Mucosa of descending colon (tissue), 3 donors: Measurements from ENCODE around the gene FAM227B. TPM values are rescaled to one million over a fixed set of nuclear protein-coding genes. Genes with fewer than 3 reads are reported as not detected.
A peak's percentile ranks its signal among the peaks of the same experiment; 100 is the strongest.
"Not testable (repeated sequence)": the region's sequence is repeated elsewhere in the genome, so short reads cannot be mapped to it uniquely, and the experiment has no call there.

Experiments
- ATAC-seq: fragments of 200-7000 bp; cut with Tn5 transposase; one replicate; pipeline ENCODE4 v1.9.1; 2020; ENCODE audit warnings: mild to moderate bottlenecking, moderate library complexity
- DNase-seq, 3 donors: peaks; one replicate each; pipeline ENCODE4 v3.0.0-alpha.2; 2020
- H3K36me3 ChIP-seq: fragments of 200-600 bp; one replicate; pipeline ENCODE4 v1.8.0; 2021; ENCODE audit warnings: low read depth, mild to moderate bottlenecking
- H3K4me1 ChIP-seq: fragments of 200-600 bp; one replicate; pipeline ENCODE4 v1.8.0; 2021; ENCODE audit warnings: low read depth, mild to moderate bottlenecking
- H3K4me3 ChIP-seq: fragments of 200-600 bp; one replicate; pipeline ENCODE4 v1.8.0; 2021; ENCODE audit warnings: mild to moderate bottlenecking
- H3K9me3 ChIP-seq: fragments of 200-600 bp; one replicate; pipeline ENCODE4 v1.8.0; 2021; ENCODE audit warnings: mild to moderate bottlenecking
- CTCF ChIP-seq: fragments of 200-600 bp; IDR thresholded peaks from one replicate; pipeline ENCODE4 v1.8.0; 2022; ENCODE audit warnings: antibody characterized with exemption, mild to moderate bottlenecking
- intact Hi-C, 2 donors: fragments of 100-400 bp; cut with DNase I in 1 of 2; cut with micrococcal nuclease in 1 of 2; formaldehyde crosslinking; loops; one replicate each; pipeline versions ENCODE4 v1.11.0 to v1.11.1; 2022; cut with DNase I, micrococcal nuclease
- total RNA-seq, 3 donors: library from RNA; stranded (reverse); fragmentation: NEBNext Ultra II Directional in 2 of 3; extraction: Animal tissue kit (Norgen Biotek cat#: 25700) in 2 of 3; gene quantifications; one replicate each; pipeline versions ENCODE4 v1.2.1 to v1.2.4, GENCODE V29; 2021 to 2023
- donor health status: DM: no; HTN: no; CAD: no; lungs with moderate emphysema.
- donor health status: DM: no; HTN: no; CAD: no.
- donor health status: DM: no; HTN: yes; CAD: no.

The FAM227B gene
- total RNA-seq, 3 donors from 2014 or later: 2.2 to 7.6 (median 3.6) TPM

GRCh38 chr15:49471733-49472132 is 148.9 kb downstream of the FAM227B start:
- no peak for TF ChIP-seq CTCF
- no peaks in the 10 kb centered on the region for H3K4me1 ChIP-seq
- no peaks in the 10 kb centered on the region for H3K36me3 ChIP-seq
- no peak overlapping the region for H3K4me3 ChIP-seq
- H3K9me3 ChIP-seq: no peaks in the 10 kb centered on the region
- ATAC-seq (no peak), DNase-seq (peak in 1 of 3 donors; percentile 11)
- intact Hi-C loops: no loop called here

GRCh38 chr15:49471248-49471647 is 149.4 kb downstream of the FAM227B start:
- intact Hi-C loops, H3K4me1 ChIP-seq, ATAC-seq, H3K4me3 ChIP-seq, H3K36me3 ChIP-seq, H3K9me3 ChIP-seq: not testable (repeated sequence)
- TF ChIP-seq CTCF: peak; percentile 25
- DNase-seq: peak in 2 of 3 donors; percentile 52 to 73

- Histone ChIP-seq H3K36me3 (no peaks in the 10 kb centered on the region), H3K4me3 (no peak overlapping the region), H3K4me1 (no peaks in the 10 kb centered on the region), H3K9me3 (no peaks in the 10 kb centered on the region)
- intact Hi-C loops: no loop called here
- TF ChIP-seq CTCF: no peak
- ATAC-seq (no peak), DNase-seq (no peak)
These were observed 152.2 kb downstream of the FAM227B start for GRCh38 chr15:49468481-49468839.

GRCh38 chr15:49467746-49468480 is 152.7 kb downstream of the FAM227B start:
- DNase-seq (no peak), ATAC-seq (no peak)
- no peaks in the 10 kb centered on the region for H3K4me1 ChIP-seq
- intact Hi-C loops: no loop called here
- H3K9me3 ChIP-seq: no peaks in the 10 kb centered on the region
- no peak overlapping the region for H3K4me3 ChIP-seq
- H3K36me3 ChIP-seq: no peaks in the 10 kb centered on the region
- no peak for TF ChIP-seq CTCF

- DNase-seq (no peak), ATAC-seq (no peak)
- TF ChIP-seq CTCF: no peak
- Histone ChIP-seq H3K36me3 (no peaks in the 10 kb centered on the region), H3K4me1 (no peaks in the 10 kb centered on the region), H3K4me3 (no peak overlapping the region), H3K9me3 (no peaks in the 10 kb centered on the region)
- intact Hi-C loops: no loop called here
These were observed 154.5 kb downstream of the FAM227B start for GRCh38 chr15:49466119-49466518.
